H1 (cell line): ENCODE results near the gene CACNG4. TPM values are rescaled to one million over a fixed set of nuclear protein-coding genes. Genes with fewer than 3 reads are reported as not detected.

Experiments used
- CEBPB ChIP-seq: IDR thresholded peaks from 2 replicates; pipeline ENCODE4 v1.6.1; 2012; ENCODE audit warnings: low read depth, low read length
- CHD7 ChIP-seq: fragments of 300-600 bp; sonication (generic); IDR thresholded peaks from 2 replicates; pipeline ENCODE4 v1.7.1; 2012; ENCODE audit warnings: low read length, moderate library complexity, mild to moderate bottlenecking, inconsistent platforms; ENCODE audit not compliant: insufficient replicate concordance
- HDAC2 ChIP-seq, 2 experiments: fragments of 300-600 bp in 1 of 2; sonication (generic) in 1 of 2; IDR thresholded peaks; 2 replicates each; pipeline ENCODE4 v1.6.1; 2011 to 2012; ENCODE audit warnings: low read depth in 2 of 2, low read length in 2 of 2, mild to moderate bottlenecking in 2 of 2, moderate library complexity in 2 of 2, borderline replicate concordance in 1 of 2, inconsistent platforms in 1 of 2
- NRF1 ChIP-seq: IDR thresholded peaks from 2 replicates; pipeline ENCODE4 v1.6.1; 2011; ENCODE audit warnings: mild to moderate bottlenecking, low read depth, low read length, improper control_type of control experiment
- POLR2AphosphoS5 ChIP-seq: IDR thresholded peaks from 2 replicates; pipeline ENCODE4 v1.6.1; 2011; ENCODE audit warnings: low read depth, low read length
- POU5F1 ChIP-seq: IDR thresholded peaks from 2 replicates; pipeline ENCODE4 v1.6.1; 2011; ENCODE audit warnings: low read depth, mild to moderate bottlenecking, low read length, moderate library complexity
- SP2 ChIP-seq: IDR thresholded peaks from 2 replicates; pipeline ENCODE4 v1.6.1; 2012; ENCODE audit warnings: mild to moderate bottlenecking, low read length, inconsistent platforms
- USF2 ChIP-seq: IDR thresholded peaks from 2 replicates; pipeline ENCODE4 v1.6.1; 2011; ENCODE audit warnings: low read length, improper control_type of control experiment
- polyA plus RNA-seq, 7 experiments: library from polyadenylated mRNA; depleted of rRNA in 3 of 7; stranded (reverse) in 5 of 7; unstranded in 2 of 7; fragments of >200 nt in 5 of 7; fragments of 200-250 nt in 2 of 7; gene quantifications; 1 replicate in 5 of 7; 2 replicates in 1 of 7; 4 replicates in 1 of 7; pipeline versions ENCODE4 v1.2.1 to v1.2.3, GENCODE V29; 2011 to 2013; ENCODE audit warnings: missing spikeins in 2 of 7, mixed read lengths in 2 of 7
- total RNA-seq: library from RNA; stranded (reverse); fragmentation: NEBNext Ultra II Directional; extraction: Animal tissue kit (Norgen Biotek cat#: 25700); gene quantifications from 2 replicates; pipeline ENCODE4 v1.2.1, GENCODE V29; 2021

Gene CACNG4
- total and polyA plus RNA-seq, 2 of the 8 experiments (the other 6 are each of a cell fraction or from before 2014, with no cell fraction given), result 3.6 to 5.6 TPM

- no peak for TF ChIP-seq CHD7
- no peak for TF ChIP-seq POLR2AphosphoS5
- TF ChIP-seq NRF1, result no peak
- no peak for TF ChIP-seq POU5F1
- TF ChIP-seq USF2, result peak; percentile 66
- TF ChIP-seq SP2, result no peak
- TF ChIP-seq CEBPB, result peak; percentile 67; the same call in 1 of the 2 replicates
- no peak for TF ChIP-seq HDAC2 (IDR thresholded peaks at IDR 0.05; ENCODE audit: borderline replicate concordance in 1 of 2, low read depth in 2 of 2, low read length in 2 of 2)
Observed at GRCh38 chr17:66930933-66931332, 33.6 kb upstream of the CACNG4 start (continued).
